ENCODE data around the gene CYP4F2. TPM values are rescaled to one million over a fixed set of nuclear protein-coding genes. Genes with fewer than 3 reads are reported as not detected.
"Not testable (repeated sequence)": the region's sequence is repeated elsewhere in the genome, so short reads cannot be mapped to it uniquely, and the experiment has no call there.

Gene CYP4F2
- total and polyA plus RNA-seq, 2 experiments from 2014 or later = not detected

DNA sequence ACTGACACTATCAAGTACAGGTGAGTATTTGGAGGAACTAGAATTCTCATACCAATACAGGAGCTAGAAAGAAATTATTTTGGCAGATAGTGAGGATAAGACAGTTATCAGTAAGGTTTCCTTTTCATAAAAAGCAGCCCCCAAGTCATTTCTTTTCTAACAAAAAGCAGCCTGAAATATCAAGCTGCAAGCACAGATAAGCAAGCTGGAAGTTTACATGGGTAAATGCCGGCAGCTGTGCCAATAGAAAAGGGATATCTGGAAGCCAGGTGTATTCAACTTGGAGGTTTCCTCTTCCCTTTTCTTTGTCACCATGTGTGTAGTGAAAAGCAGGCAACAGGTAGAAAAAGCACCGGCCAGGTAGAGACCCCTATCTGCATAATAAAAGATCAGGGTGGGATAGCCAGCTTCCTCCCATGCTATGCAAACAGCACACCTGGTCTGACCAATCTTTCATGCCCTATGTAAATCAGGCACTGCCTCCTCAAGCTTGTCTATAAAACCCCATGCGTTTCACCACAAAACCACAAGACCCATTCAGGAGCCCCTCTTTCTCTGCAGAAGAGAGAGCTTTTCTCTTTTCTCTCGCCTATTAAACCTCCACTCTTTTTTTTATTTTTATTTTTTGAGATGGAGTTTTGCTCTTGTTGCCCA is 22.9 kb downstream of the CYP4F2 start:
- no peaks in the 10 kb centered on the region for H4K20me1 ChIP-seq (ENCODE audit: insufficient read depth)
- no peaks in the 10 kb centered on the region for H3K79me2 ChIP-seq (ENCODE audit: insufficient read depth)
- no peak for DNase-seq
- no peak overlapping the region for H3K9ac ChIP-seq
- no peaks in the 10 kb centered on the region for H3K36me3 ChIP-seq (ENCODE audit: low read depth)
- H3K4me2 ChIP-seq (ENCODE audit: unreplicated experiment) = no peak overlapping the region
- 29 to 31% methylated on average over 4 of the region's 4 CpGs for WGBS, 2 experiments (ENCODE audit: low coverage in 1 of 2, low lambda C conversion rate in 2 of 2, missing lambda C conversion rate in 2 of 2)
- in situ Hi-C loops (cut with MboI) = no loop called here
- no peak overlapping the region for H2AFZ ChIP-seq
- H3K27ac ChIP-seq = no peak overlapping the region
- H3F3A ChIP-seq (ENCODE audit: insufficient read depth) = no peaks in the 10 kb centered on the region
- no peaks in the 10 kb centered on the region for H3K4me1 ChIP-seq (ENCODE audit: insufficient read depth)
- H3K4me3 ChIP-seq = no peak overlapping the region
- H3K9me2 ChIP-seq (ENCODE audit: insufficient read depth) = no peaks in the 10 kb centered on the region
- TF ChIP-seq EZH2 (IDR thresholded peaks at IDR 0.05; ENCODE audit: insufficient read depth, poor library complexity, severe bottlenecking) = no peak
- no peak for TF ChIP-seq EZH2phosphoT487 (IDR thresholded peaks at IDR 0.05; ENCODE audit: insufficient read depth, low read depth)
- H3K9me3 ChIP-seq (ENCODE audit: low read depth) = no peaks in the 10 kb centered on the region
- H3K27me3 ChIP-seq (replicated peaks; ENCODE audit: insufficient read depth) = peaks cover 5% of the 10 kb centered on the region; the same call in 1 of the 2 replicates

- WGBS, 2 experiments (ENCODE audit: low coverage in 1 of 2, low lambda C conversion rate in 2 of 2, missing lambda C conversion rate in 2 of 2) = 51 to 57% methylated on average over 6 of the region's 6 CpGs
These were observed 24.1 kb downstream of the CYP4F2 start for GRCh38 chr19:15873771-15874170.

GRCh38 chr19:15871570-15871969 is 26.3 kb downstream of the CYP4F2 start:
- H3K27ac ChIP-seq = no peak overlapping the region
- no peaks in the 10 kb centered on the region for H3F3A ChIP-seq (ENCODE audit: insufficient read depth)
- H3K9ac ChIP-seq = no peak overlapping the region
- H3K27me3 ChIP-seq (replicated peaks; ENCODE audit: insufficient read depth) = peaks cover 5% of the 10 kb centered on the region; the same call in 1 of the 2 replicates
- no peaks in the 10 kb centered on the region for H3K9me2 ChIP-seq (ENCODE audit: insufficient read depth)
- 2 to 3% methylated on average over 10 to 11 of the region's 11 CpGs for WGBS, 2 experiments (ENCODE audit: low coverage in 1 of 2, low lambda C conversion rate in 2 of 2, missing lambda C conversion rate in 2 of 2)
- no peak overlapping the region for H2AFZ ChIP-seq
- no peak for TF ChIP-seq EZH2 (IDR thresholded peaks at IDR 0.05; ENCODE audit: insufficient read depth, poor library complexity, severe bottlenecking)
- TF ChIP-seq EZH2phosphoT487 (IDR thresholded peaks at IDR 0.05; ENCODE audit: insufficient read depth, low read depth) = no peak
- H3K4me1 ChIP-seq (ENCODE audit: insufficient read depth) = no peaks in the 10 kb centered on the region
- no peak overlapping the region for H3K4me3 ChIP-seq
- H3K79me2 ChIP-seq (ENCODE audit: insufficient read depth) = no peaks in the 10 kb centered on the region
- H3K4me2 ChIP-seq (ENCODE audit: unreplicated experiment) = no peak overlapping the region
- H3K36me3 ChIP-seq (ENCODE audit: low read depth) = no peaks in the 10 kb centered on the region
- H3K9me3 ChIP-seq (ENCODE audit: low read depth) = no peaks in the 10 kb centered on the region
- in situ Hi-C loops (cut with MboI) = no loop called here
- no peak for DNase-seq
- H4K20me1 ChIP-seq (ENCODE audit: insufficient read depth) = no peaks in the 10 kb centered on the region

More at GRCh38 chr19:15873771-15874170, 24.1 kb downstream of the CYP4F2 start:
- H3K4me3 ChIP-seq; H3K27ac ChIP-seq; H3K9ac ChIP-seq; H3K4me2 ChIP-seq (ENCODE audit: unreplicated experiment); H3K79me2 ChIP-seq (ENCODE audit: insufficient read depth); H2AFZ ChIP-seq; H3K9me3 ChIP-seq (ENCODE audit: low read depth); in situ Hi-C loops (cut with MboI); DNase-seq; H3F3A ChIP-seq (ENCODE audit: insufficient read depth); H3K9me2 ChIP-seq (ENCODE audit: insufficient read depth); H3K36me3 ChIP-seq (ENCODE audit: low read depth); H3K27me3 ChIP-seq (replicated peaks; ENCODE audit: insufficient read depth); H4K20me1 ChIP-seq (ENCODE audit: insufficient read depth); H3K4me1 ChIP-seq (ENCODE audit: insufficient read depth): not testable (repeated sequence)

DNA sequence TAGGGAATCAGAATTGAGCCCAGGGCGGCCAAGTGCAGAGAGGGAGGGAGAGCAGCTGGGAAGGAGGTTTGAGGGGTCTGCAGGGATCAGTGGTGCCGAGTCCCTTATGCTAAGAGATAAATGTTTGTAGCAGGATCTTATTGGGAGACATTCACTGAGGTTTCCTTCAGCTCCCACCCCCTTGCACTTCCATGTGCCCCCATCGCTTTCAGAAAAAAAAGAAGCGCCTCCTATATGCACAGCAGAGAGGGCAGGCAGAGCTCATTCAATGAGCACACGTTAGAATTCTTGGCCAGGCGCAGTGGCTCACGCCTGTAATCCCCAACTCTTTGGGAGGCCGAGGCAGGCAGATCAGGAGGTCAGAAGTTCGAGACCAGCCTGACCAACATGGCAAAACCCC is 28.0 kb downstream of the CYP4F2 start:
- Histone ChIP-seq H3K9me2 (ENCODE audit: insufficient read depth) (no peaks in the 10 kb centered on the region), H3K4me1 (ENCODE audit: insufficient read depth) (no peaks in the 10 kb centered on the region), H3K27me3 (replicated peaks; ENCODE audit: insufficient read depth) (peaks cover 5% of the 10 kb centered on the region; the same call in 1 of the 2 replicates), H2AFZ (no peak overlapping the region), H3K4me3 (no peak overlapping the region), H3K36me3 (ENCODE audit: low read depth) (no peaks in the 10 kb centered on the region), H4K20me1 (ENCODE audit: insufficient read depth) (no peaks in the 10 kb centered on the region), H3K9ac (no peak overlapping the region), H3K79me2 (ENCODE audit: insufficient read depth) (no peaks in the 10 kb centered on the region), H3K4me2 (ENCODE audit: unreplicated experiment) (no peak overlapping the region), H3F3A (ENCODE audit: insufficient read depth) (no peaks in the 10 kb centered on the region), H3K9me3 (ENCODE audit: low read depth) (no peaks in the 10 kb centered on the region), H3K27ac (no peak overlapping the region)
- 36 to 38% methylated on average over 9 of the region's 9 CpGs for WGBS, 2 experiments (ENCODE audit: low coverage in 1 of 2, low lambda C conversion rate in 2 of 2, missing lambda C conversion rate in 2 of 2)
- in situ Hi-C loops (cut with MboI) = no loop called here
- DNase-seq = no peak
- TF ChIP-seq EZH2 (IDR thresholded peaks at IDR 0.05; ENCODE audit: insufficient read depth, poor library complexity, severe bottlenecking) (no peak), EZH2phosphoT487 (IDR thresholded peaks at IDR 0.05; ENCODE audit: insufficient read depth, low read depth) (no peak)
